GM12865 (cell line): Measurements from ENCODE around the gene ZSWIM8.

Experiments
- DNase-seq: peaks from one replicate; pipeline ENCODE4 v3.0.0; 2010; ENCODE audit warnings: low read depth
- H3K4me3 ChIP-seq: 2 replicates; pipeline ENCODE4 v1.5.1; 2011; ENCODE audit warnings: mild to moderate bottlenecking, low read depth, low read length, control low read depth
- CTCF ChIP-seq: IDR thresholded peaks from 2 replicates; pipeline ENCODE4 v1.5.1; 2011; ENCODE audit warnings: low read length, control low read depth, low read depth, inconsistent platforms; ENCODE audit not compliant: insufficient read depth; ENCODE audit errors: missing control alignments

Gene ZSWIM8

GRCh38 chr10:73814896-73815718 lies 29.7 kb downstream of the ZSWIM8 start:
- no peak for DNase-seq
- TF ChIP-seq CTCF, result peak; percentile 22
- H3K4me3 ChIP-seq, result no peak overlapping the region

GRCh38 chr10:73815719-73816030 lies 30.3 kb downstream of the ZSWIM8 start:
- H3K4me3 ChIP-seq, result no peak overlapping the region
- no peak for DNase-seq
- no peak for TF ChIP-seq CTCF

- DNase-seq, result no peak
- H3K4me3 ChIP-seq, result no peak overlapping the region
Measured at GRCh38 chr10:73816917-73817729, 31.7 kb downstream of the ZSWIM8 start.

GRCh38 chr10:73817826-73818225 lies 32.4 kb downstream of the ZSWIM8 start:
- no peak for TF ChIP-seq CTCF
- no peak overlapping the region for H3K4me3 ChIP-seq

More at GRCh38 chr10:73816917-73817729, 31.7 kb downstream of the ZSWIM8 start:
- no peak for TF ChIP-seq CTCF

GRCh38 chr10:73818402-73818801 lies 33.0 kb downstream of the ZSWIM8 start:
- no peak for TF ChIP-seq CTCF
- H3K4me3 ChIP-seq, result no peak overlapping the region
- no peak for DNase-seq

More at GRCh38 chr10:73817826-73818225, 32.4 kb downstream of the ZSWIM8 start:
- DNase-seq, result no peak

GRCh38 chr10:73819081-73819480 lies 33.7 kb downstream of the ZSWIM8 start:
- no peak for DNase-seq
- no peak for TF ChIP-seq CTCF
- H3K4me3 ChIP-seq, result no peak overlapping the region
